ENCODE results near the gene CBX6.

CBX6 gene

DNA sequence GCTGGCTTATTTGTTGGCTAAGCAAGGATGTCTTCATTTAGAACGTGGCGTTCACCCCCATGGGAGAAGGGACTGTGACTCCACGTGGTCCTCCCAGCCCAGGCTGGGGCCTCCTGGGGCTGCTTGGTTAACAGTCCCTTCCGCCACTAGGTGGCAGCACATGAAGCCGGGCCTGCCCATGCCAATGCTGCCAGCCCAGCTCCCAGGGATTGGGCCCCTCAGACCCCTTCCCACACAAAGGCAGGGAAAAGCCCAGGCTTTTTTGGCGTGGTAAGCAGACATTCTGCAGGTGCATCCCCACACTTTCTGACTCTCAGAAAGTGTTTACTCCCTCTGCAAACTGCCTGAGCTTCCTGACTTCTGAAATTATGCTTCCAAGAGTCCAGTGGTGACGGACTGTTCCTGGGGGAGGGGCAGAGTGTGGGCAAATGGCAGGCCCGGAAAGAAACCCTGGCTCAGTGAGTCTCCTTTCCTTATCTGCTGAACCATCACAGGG, 3.1 kb downstream of the CBX6 start (continued):
- TF ChIP-seq, protein P1, sequence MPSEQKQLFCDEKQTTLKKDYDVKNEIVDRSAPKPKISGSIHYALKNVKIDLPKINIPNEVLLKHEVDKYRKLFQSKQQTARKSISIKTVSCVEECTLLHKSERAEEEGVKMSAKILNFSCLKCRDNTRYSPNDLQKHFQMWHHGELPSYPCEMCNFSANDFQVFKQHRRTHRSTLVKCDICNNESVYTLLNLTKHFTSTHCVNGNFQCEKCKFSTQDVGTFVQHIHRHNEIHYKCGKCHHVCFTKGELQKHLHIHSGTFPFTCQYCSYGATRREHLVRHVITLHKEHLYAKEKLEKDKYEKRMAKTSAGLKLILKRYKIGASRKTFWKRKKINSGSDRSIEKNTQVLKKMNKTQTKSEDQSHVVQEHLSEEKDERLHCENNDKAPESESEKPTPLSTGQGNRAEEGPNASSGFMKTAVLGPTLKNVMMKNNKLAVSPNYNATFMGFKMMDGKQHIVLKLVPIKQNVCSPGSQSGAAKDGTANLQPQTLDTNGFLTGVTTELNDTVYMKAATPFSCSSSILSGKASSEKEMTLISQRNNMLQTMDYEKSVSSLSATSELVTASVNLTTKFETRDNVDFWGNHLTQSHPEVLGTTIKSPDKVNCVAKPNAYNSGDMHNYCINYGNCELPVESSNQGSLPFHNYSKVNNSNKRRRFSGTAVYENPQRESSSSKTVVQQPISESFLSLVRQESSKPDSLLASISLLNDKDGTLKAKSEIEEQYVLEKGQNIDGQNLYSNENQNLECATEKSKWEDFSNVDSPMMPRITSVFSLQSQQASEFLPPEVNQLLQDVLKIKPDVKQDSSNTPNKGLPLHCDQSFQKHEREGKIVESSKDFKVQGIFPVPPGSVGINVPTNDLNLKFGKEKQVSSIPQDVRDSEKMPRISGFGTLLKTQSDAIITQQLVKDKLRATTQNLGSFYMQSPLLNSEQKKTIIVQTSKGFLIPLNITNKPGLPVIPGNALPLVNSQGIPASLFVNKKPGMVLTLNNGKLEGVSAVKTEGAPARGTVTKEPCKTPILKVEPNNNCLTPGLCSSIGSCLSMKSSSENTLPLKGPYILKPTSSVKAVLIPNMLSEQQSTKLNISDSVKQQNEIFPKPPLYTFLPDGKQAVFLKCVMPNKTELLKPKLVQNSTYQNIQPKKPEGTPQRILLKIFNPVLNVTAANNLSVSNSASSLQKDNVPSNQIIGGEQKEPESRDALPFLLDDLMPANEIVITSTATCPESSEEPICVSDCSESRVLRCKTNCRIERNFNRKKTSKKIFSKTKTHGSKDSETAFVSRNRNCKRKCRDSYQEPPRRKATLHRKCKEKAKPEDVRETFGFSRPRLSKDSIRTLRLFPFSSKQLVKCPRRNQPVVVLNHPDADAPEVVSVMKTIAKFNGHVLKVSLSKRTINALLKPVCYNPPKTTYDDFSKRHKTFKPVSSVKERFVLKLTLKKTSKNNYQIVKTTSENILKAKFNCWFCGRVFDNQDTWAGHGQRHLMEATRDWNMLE (tag by site-specific recombination; conservative IDR thresholded peaks at IDR 0.05; ENCODE audit: low read depth), result no peak
- TF ChIP-seq ZXDB (tag by site-specific recombination; IDR thresholded peaks at IDR 0.05) (0 out of 2 replicates have a peak, but pooled peaks have one; percentile 37), ZIC2 (tag by site-specific recombination; IDR thresholded peaks at IDR 0.05) (peak; percentile 43), ZNF658 (tag by site-specific recombination; IDR thresholded peaks at IDR 0.05) (no peak), KLF7 (tag by site-specific recombination; IDR thresholded peaks at IDR 0.05; ENCODE audit: borderline replicate concordance) (no peak), ZNF660 (tag by site-specific recombination; IDR thresholded peaks at IDR 0.05) (peak; percentile 41; the same call in 1 of the 2 replicates), ZNF558 (tag by site-specific recombination; IDR thresholded peaks at IDR 0.05) (no peak), ZNF324 (tag by site-specific recombination; IDR thresholded peaks at IDR 0.05) (no peak), ZFHX2 (tag by site-specific recombination; conservative IDR thresholded peaks at IDR 0.05) (peak; percentile 37; the same call in 1 of the 2 replicates)
- TF ChIP-seq, protein P2, sequence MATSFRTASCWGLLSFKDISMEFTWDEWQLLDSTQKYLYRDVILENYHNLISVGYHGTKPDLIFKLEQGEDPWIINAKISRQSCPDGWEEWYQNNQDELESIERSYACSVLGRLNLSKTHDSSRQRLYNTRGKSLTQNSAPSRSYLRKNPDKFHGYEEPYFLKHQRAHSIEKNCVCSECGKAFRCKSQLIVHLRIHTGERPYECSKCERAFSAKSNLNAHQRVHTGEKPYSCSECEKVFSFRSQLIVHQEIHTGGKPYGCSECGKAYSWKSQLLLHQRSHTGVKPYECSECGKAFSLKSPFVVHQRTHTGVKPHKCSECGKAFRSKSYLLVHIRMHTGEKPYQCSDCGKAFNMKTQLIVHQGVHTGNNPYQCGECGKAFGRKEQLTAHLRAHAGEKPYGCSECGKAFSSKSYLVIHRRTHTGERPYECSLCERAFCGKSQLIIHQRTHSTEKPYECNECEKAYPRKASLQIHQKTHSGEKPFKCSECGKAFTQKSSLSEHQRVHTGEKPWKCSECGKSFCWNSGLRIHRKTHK (tag by site-specific recombination; IDR thresholded peaks at IDR 0.05), result no peak
- TF ChIP-seq, protein P3, sequence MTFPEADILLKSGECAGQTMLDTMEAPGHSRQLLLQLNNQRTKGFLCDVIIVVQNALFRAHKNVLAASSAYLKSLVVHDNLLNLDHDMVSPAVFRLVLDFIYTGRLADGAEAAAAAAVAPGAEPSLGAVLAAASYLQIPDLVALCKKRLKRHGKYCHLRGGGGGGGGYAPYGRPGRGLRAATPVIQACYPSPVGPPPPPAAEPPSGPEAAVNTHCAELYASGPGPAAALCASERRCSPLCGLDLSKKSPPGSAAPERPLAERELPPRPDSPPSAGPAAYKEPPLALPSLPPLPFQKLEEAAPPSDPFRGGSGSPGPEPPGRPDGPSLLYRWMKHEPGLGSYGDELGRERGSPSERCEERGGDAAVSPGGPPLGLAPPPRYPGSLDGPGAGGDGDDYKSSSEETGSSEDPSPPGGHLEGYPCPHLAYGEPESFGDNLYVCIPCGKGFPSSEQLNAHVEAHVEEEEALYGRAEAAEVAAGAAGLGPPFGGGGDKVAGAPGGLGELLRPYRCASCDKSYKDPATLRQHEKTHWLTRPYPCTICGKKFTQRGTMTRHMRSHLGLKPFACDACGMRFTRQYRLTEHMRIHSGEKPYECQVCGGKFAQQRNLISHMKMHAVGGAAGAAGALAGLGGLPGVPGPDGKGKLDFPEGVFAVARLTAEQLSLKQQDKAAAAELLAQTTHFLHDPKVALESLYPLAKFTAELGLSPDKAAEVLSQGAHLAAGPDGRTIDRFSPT (tag by site-specific recombination; IDR thresholded peaks at IDR 0.05), result peak; percentile 89
- TF ChIP-seq, protein P4, sequence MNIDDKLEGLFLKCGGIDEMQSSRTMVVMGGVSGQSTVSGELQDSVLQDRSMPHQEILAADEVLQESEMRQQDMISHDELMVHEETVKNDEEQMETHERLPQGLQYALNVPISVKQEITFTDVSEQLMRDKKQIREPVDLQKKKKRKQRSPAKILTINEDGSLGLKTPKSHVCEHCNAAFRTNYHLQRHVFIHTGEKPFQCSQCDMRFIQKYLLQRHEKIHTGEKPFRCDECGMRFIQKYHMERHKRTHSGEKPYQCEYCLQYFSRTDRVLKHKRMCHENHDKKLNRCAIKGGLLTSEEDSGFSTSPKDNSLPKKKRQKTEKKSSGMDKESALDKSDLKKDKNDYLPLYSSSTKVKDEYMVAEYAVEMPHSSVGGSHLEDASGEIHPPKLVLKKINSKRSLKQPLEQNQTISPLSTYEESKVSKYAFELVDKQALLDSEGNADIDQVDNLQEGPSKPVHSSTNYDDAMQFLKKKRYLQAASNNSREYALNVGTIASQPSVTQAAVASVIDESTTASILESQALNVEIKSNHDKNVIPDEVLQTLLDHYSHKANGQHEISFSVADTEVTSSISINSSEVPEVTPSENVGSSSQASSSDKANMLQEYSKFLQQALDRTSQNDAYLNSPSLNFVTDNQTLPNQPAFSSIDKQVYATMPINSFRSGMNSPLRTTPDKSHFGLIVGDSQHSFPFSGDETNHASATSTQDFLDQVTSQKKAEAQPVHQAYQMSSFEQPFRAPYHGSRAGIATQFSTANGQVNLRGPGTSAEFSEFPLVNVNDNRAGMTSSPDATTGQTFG (tag by site-specific recombination; IDR thresholded peaks at IDR 0.05; ENCODE audit: borderline replicate concordance), result no peak

DNA sequence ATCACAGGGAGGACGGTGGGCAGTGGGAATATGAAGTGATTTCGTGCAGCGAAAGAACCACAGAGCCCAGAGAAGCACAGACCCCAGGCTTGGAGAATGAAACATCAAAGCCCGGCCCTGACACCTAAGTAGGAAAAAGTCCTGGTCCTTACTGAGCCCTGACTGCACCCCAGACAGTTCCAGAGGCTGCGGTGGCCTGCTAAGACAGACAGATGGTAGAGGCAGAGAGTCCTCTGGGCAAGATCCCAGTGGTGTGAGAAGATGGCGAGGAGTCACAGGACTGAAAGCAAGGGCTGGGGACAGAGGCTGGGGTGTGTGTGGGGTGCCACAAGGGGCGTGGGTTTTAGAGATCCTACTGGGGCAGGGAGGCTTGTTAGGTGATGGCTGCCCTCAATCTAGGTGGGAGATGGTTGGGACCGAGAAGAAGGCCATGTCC, 3.7 kb downstream of the CBX6 start:
- ChIA-PET CTCF (interaction anchor here (0.5 to 5.1 kb wide), 21 partner anchors 10 to 443 kb away, joined by 3 to 128 read pairs (median 7); no protein-coding TSS in a partner anchor), POLR2A (interaction anchor here (2.2 kb wide), 1 partner anchor 25 kb away, joined by 6 read pairs; no protein-coding TSS in a partner anchor)
- Histone ChIP-seq H3K27ac (ENCODE audit: extremely low read depth, low read depth, low read length) (no peak overlapping the region; the same call in 1 of the 2 replicates), H3K4me1 (ENCODE audit: control insufficient read depth, insufficient read depth, low read length) (peaks cover 10% of the 10 kb centered on the region), H3K9me3 (ENCODE audit: control insufficient read depth, insufficient read depth, low read depth, low read length) (no peaks in the 10 kb centered on the region), H3K4me3 (ENCODE audit: low read depth, low read length) (no peak overlapping the region), H3K36me3 (ENCODE audit: control insufficient read depth in 2 of 2, insufficient read depth in 1 of 2, low read length in 2 of 2) (peaks cover 13 to 66% of the 10 kb centered on the region in 2 experiments)
- no peak for TF ChIP-seq ZNF596 (tag by site-specific recombination; IDR thresholded peaks at IDR 0.05)
- no peak for TF ChIP-seq HOXD13 (CRISPR knock-in tag; IDR thresholded peaks at IDR 0.05; ENCODE audit: borderline replicate concordance)

Measured in HEK293 (cell line).